Cardiac fibroblast (primary cell): ENCODE measurements around the gene EGLN2.
A peak's percentile ranks its signal among the peaks of the same experiment; 100 is the strongest.

ENCODE experiments used
- DNase-seq, 2 donors: peaks; one replicate each; pipeline versions ENCODE4 v3.0.0 to v3.0.0-alpha.2; 2010; ENCODE audit warnings: low read depth in 2 of 2
- H3K4me3 ChIP-seq, 2 donors: replicated peaks in 1 of 2; 1 replicate in 1 of 2; 2 replicates in 1 of 2; pipeline ENCODE4 v1.5.1; 2011; ENCODE audit warnings: low read depth in 2 of 2, low read length in 2 of 2, mild to moderate bottlenecking in 2 of 2, moderate library complexity in 1 of 2
- CTCF ChIP-seq: IDR thresholded peaks from one replicate; pipeline ENCODE4 v1.5.1; 2011; ENCODE audit warnings: low read depth, mild to moderate bottlenecking, low read length, inconsistent platforms

Gene EGLN2

GRCh38 chr19:40776932-40777644, 21.9 kb upstream of the EGLN2 start:
- DNase-seq = peak; percentile 94
- peak overlapping the region; percentile 56 to 64 for H3K4me3 ChIP-seq
- TF ChIP-seq CTCF = no peak

- DNase-seq = no peak
- no peak for TF ChIP-seq CTCF
- peak overlapping the region; percentile 56 to 64 for H3K4me3 ChIP-seq
Observed at GRCh38 chr19:40777645-40777936, 21.4 kb upstream of the EGLN2 start.

GRCh38 chr19:40777937-40778705, 20.9 kb upstream of the EGLN2 start, which contains the start of gene RAB4B:
Gene RAB4B, plus strand, starts transcription at chr19:40778247. Its CDS starts 129 bp downstream, at chr19:40778376.
- TF ChIP-seq CTCF = no peak
- peak; percentile 99 to 100 for DNase-seq
- peak within 1 kb of the TSS; percentile 61 to 79 for H3K4me3 ChIP-seq

GRCh38 chr19:40778706-40779284, 20.2 kb upstream of the EGLN2 start:
- DNase-seq = peak in 1 of 2 donors; percentile 42
- peak overlapping the region; percentile 61 to 79 for H3K4me3 ChIP-seq
- no peak for TF ChIP-seq CTCF

GRCh38 chr19:40780582-40780981, 18.4 kb upstream of the EGLN2 start:
- TF ChIP-seq CTCF = no peak
- no peak overlapping the region for H3K4me3 ChIP-seq
- DNase-seq = no peak

GRCh38 chr19:40781140-40781539, 17.9 kb upstream of the EGLN2 start:
- no peak overlapping the region for H3K4me3 ChIP-seq
- DNase-seq = no peak
- no peak for TF ChIP-seq CTCF
